ENCODE measurements around the gene THRAP3. TPM values are rescaled to one million over a fixed set of nuclear protein-coding genes. Genes with fewer than 3 reads are reported as not detected.

Gene THRAP3
- total RNA-seq, 2 experiments from 2014 or later, result 142 to 167 TPM

- peaks cover 6% of the 10 kb centered on the region for H3K27me3 Mint-ChIP-seq
- peak overlapping the region; percentile 7 for H3K4me3 Mint-ChIP-seq
- ChIA-PET CTCF (interaction anchor here (0.5 to 1.6 kb wide), 4 partner anchors 9 to 171 kb away, joined by 3 to 7 read pairs (median 4); partner anchors contain the start of genes SH3D21 and TRAPPC3), POLR2A (no interaction called here)
- no peaks in the 10 kb centered on the region for H3K9me3 Mint-ChIP-seq
- no peak overlapping the region for H3K27ac Mint-ChIP-seq
- H3K36me3 Mint-ChIP-seq (ENCODE audit: low read depth), result no peaks in the 10 kb centered on the region
- H3K4me1 Mint-ChIP-seq, result peaks cover 24% of the 10 kb centered on the region
- DNase-seq, result no peak
Measured at GRCh38 chr1:36320291-36320761, 96.1 kb downstream of the THRAP3 start.

- POLR2A ChIA-PET, result no interaction called here
- no peaks in the 10 kb centered on the region for H3K36me3 Mint-ChIP-seq (ENCODE audit: low read depth)
- H3K27ac Mint-ChIP-seq, result no peak overlapping the region
- H3K27me3 Mint-ChIP-seq, result peaks cover 8% of the 10 kb centered on the region
- no peak for DNase-seq
- no peaks in the 10 kb centered on the region for H3K9me3 Mint-ChIP-seq
- CTCF ChIA-PET, result interaction anchor here (0.5 to 1.7 kb wide), 4 partner anchors 12 to 186 kb away, joined by 3 to 7 read pairs (median 4); partner anchors contain the start of genes SH3D21 and TRAPPC3
- peak overlapping the region; percentile 7 for H3K4me3 Mint-ChIP-seq
- peaks cover 24% of the 10 kb centered on the region for H3K4me1 Mint-ChIP-seq
Measured at GRCh38 chr1:36320767-36321118, 96.5 kb downstream of the THRAP3 start.

- peak overlapping the region; percentile 41 for H3K27ac Mint-ChIP-seq
- ChIA-PET CTCF (interaction anchor here (0.5 to 1.8 kb wide), 5 partner anchors 7 to 186 kb away, joined by 3 to 7 read pairs (median 4); partner anchors contain the start of gene SH3D21), POLR2A (no interaction called here)
- no peaks in the 10 kb centered on the region for H3K9me3 Mint-ChIP-seq
- H3K4me3 Mint-ChIP-seq, result peak overlapping the region; percentile 53
- no peak for DNase-seq
- H3K4me1 Mint-ChIP-seq, result peaks cover 27% of the 10 kb centered on the region
- no peaks in the 10 kb centered on the region for H3K36me3 Mint-ChIP-seq (ENCODE audit: low read depth)
- peaks cover 11% of the 10 kb centered on the region for H3K27me3 Mint-ChIP-seq
Measured at GRCh38 chr1:36321119-36321951, 97.1 kb downstream of the THRAP3 start.

GRCh38 chr1:36322041-36322785 is 98.0 kb downstream of the THRAP3 start:
- CTCF ChIA-PET, result interaction anchor here (1.1 to 1.9 kb wide), 6 partner anchors 8 to 187 kb away, joined by 3 to 9 read pairs (median 6); partner anchors contain the start of gene SH3D21
- peaks cover 35% of the 10 kb centered on the region for H3K4me1 Mint-ChIP-seq
- peak overlapping the region; percentile 33 for H3K27ac Mint-ChIP-seq
- no peak for DNase-seq
- peak overlapping the region; percentile 53 for H3K4me3 Mint-ChIP-seq
- H3K27me3 Mint-ChIP-seq, result peaks cover 16% of the 10 kb centered on the region
- H3K9me3 Mint-ChIP-seq, result no peaks in the 10 kb centered on the region
- POLR2A ChIA-PET, result no interaction called here
- no peaks in the 10 kb centered on the region for H3K36me3 Mint-ChIP-seq (ENCODE audit: low read depth)

GRCh38 chr1:36322786-36323635 is 98.8 kb downstream of the THRAP3 start:
- Mint-ChIP-seq H3K36me3 (ENCODE audit: low read depth) (no peaks in the 10 kb centered on the region), H3K4me3 (peak overlapping the region; percentile 71), H3K9me3 (no peaks in the 10 kb centered on the region), H3K27ac (peak overlapping the region; percentile 64), H3K4me1 (peaks cover 42% of the 10 kb centered on the region), H3K27me3 (peaks cover 16% of the 10 kb centered on the region)
- CTCF ChIA-PET, result interaction anchor here (0.9 to 2.4 kb wide), 5 partner anchors 12 to 45 kb away, joined by 3 to 14 read pairs (median 6); no protein-coding TSS in a partner anchor
- DNase-seq, result peak; percentile 44
- POLR2A ChIA-PET, result no interaction called here

GRCh38 chr1:36323636-36324352 is 99.6 kb downstream of the THRAP3 start, which contains the start of gene EVA1B:
EVA1B (minus strand) TSS chr1:36323645; CDS start chr1:36323037, 608 bp downstream.
- H3K9me3 Mint-ChIP-seq, result no peaks in the 10 kb centered on the region
- H3K4me3 Mint-ChIP-seq, result peak within 1 kb of the TSS; percentile 71
- DNase-seq, result peak; percentile 59
- POLR2A ChIA-PET, result interaction anchor here (0.8 kb wide), 1 partner anchor 162 kb away, joined by 3 read pairs; no protein-coding TSS in a partner anchor
- CTCF ChIA-PET, result interaction anchor here (0.6 to 2.4 kb wide), 7 partner anchors 13 to 1310 kb away, joined by 3 to 14 read pairs (median 5); no protein-coding TSS in a partner anchor
- H3K27me3 Mint-ChIP-seq, result peaks cover 16% of the 10 kb centered on the region
- peaks cover 43% of the 10 kb centered on the region for H3K4me1 Mint-ChIP-seq
- H3K36me3 Mint-ChIP-seq (ENCODE audit: low read depth), result no peaks in the 10 kb centered on the region
- peak within 1 kb of the TSS; percentile 64 for H3K27ac Mint-ChIP-seq

- H3K9me3 Mint-ChIP-seq, result no peaks in the 10 kb centered on the region
- CTCF ChIA-PET, result interaction anchor here (0.6 to 2.4 kb wide), 6 partner anchors 12 to 1310 kb away, joined by 3 to 14 read pairs (median 4); no protein-coding TSS in a partner anchor
- DNase-seq, result no peak
- no peaks in the 10 kb centered on the region for H3K36me3 Mint-ChIP-seq (ENCODE audit: low read depth)
- POLR2A ChIA-PET, result interaction anchor here (0.8 kb wide), 1 partner anchor 163 kb away, joined by 3 read pairs; no protein-coding TSS in a partner anchor
- H3K4me1 Mint-ChIP-seq, result peaks cover 45% of the 10 kb centered on the region
- H3K27ac Mint-ChIP-seq, result no peak overlapping the region
- peaks cover 16% of the 10 kb centered on the region for H3K27me3 Mint-ChIP-seq
- H3K4me3 Mint-ChIP-seq, result peak overlapping the region; percentile 28
Measured at GRCh38 chr1:36324353-36324703, 100.1 kb downstream of the THRAP3 start.

GRCh38 chr1:36326499-36326898 is 102.3 kb downstream of the THRAP3 start:
- DNase-seq, result no peak
- ChIA-PET POLR2A (no interaction called here), CTCF (interaction anchor here (0.7 to 0.9 kb wide), 2 partner anchors 15 to 41 kb away, joined by 3 read pairs; no protein-coding TSS in a partner anchor)
- H3K36me3 Mint-ChIP-seq (ENCODE audit: low read depth), result no peaks in the 10 kb centered on the region
- no peak overlapping the region for H3K4me3 Mint-ChIP-seq
- H3K4me1 Mint-ChIP-seq, result peaks cover 48% of the 10 kb centered on the region
- peaks cover 24% of the 10 kb centered on the region for H3K27me3 Mint-ChIP-seq
- no peaks in the 10 kb centered on the region for H3K9me3 Mint-ChIP-seq
- H3K27ac Mint-ChIP-seq, result no peak overlapping the region

GRCh38 chr1:36327421-36328087 is 103.3 kb downstream of the THRAP3 start:
- Mint-ChIP-seq H3K4me3 (no peak overlapping the region), H3K4me1 (peaks cover 45% of the 10 kb centered on the region), H3K9me3 (no peaks in the 10 kb centered on the region), H3K27ac (no peak overlapping the region), H3K27me3 (peaks cover 33% of the 10 kb centered on the region), H3K36me3 (ENCODE audit: low read depth) (no peaks in the 10 kb centered on the region)
- POLR2A ChIA-PET, result no interaction called here
- no peak for DNase-seq
- CTCF ChIA-PET, result interaction anchor here (0.5 to 0.9 kb wide), 3 partner anchors 15 to 85 kb away, joined by 3 read pairs; no protein-coding TSS in a partner anchor

- H3K9me3 Mint-ChIP-seq, result no peaks in the 10 kb centered on the region
- ChIA-PET POLR2A (no interaction called here), CTCF (no interaction called here)
- H3K4me1 Mint-ChIP-seq, result peaks cover 42% of the 10 kb centered on the region
- no peak overlapping the region for H3K27ac Mint-ChIP-seq
- H3K4me3 Mint-ChIP-seq, result no peak overlapping the region
- H3K36me3 Mint-ChIP-seq (ENCODE audit: low read depth), result no peaks in the 10 kb centered on the region
- H3K27me3 Mint-ChIP-seq, result peaks cover 36% of the 10 kb centered on the region
- no peak for DNase-seq
Measured at GRCh38 chr1:36328088-36328480, 103.8 kb downstream of the THRAP3 start.

- no peaks in the 10 kb centered on the region for H3K9me3 Mint-ChIP-seq
- DNase-seq, result no peak
- CTCF ChIA-PET, result interaction anchor here (1.4 kb wide), 1 partner anchor 14 kb away, joined by 5 read pairs; no protein-coding TSS in a partner anchor
- POLR2A ChIA-PET, result no interaction called here
- peaks cover 42% of the 10 kb centered on the region for H3K4me1 Mint-ChIP-seq
- no peaks in the 10 kb centered on the region for H3K36me3 Mint-ChIP-seq (ENCODE audit: low read depth)
- no peak overlapping the region for H3K27ac Mint-ChIP-seq
- peaks cover 36% of the 10 kb centered on the region for H3K27me3 Mint-ChIP-seq
- no peak overlapping the region for H3K4me3 Mint-ChIP-seq
Measured at GRCh38 chr1:36328713-36329112, 104.5 kb downstream of the THRAP3 start.

All from activated CD4-positive, alpha-beta T cell treated with anti-CD3 and anti-CD28 coated beads, Interleukin-2, amount 10 ng/mL, durations not matched to agents 7 days and 5 days (primary cell).